ENCODE measurements around the gene PLA2G7. TPM values are rescaled to one million over a fixed set of nuclear protein-coding genes. Genes with fewer than 3 reads are reported as not detected.

The PLA2G7 gene
- total and polyA plus RNA-seq, 2 donors from 2014 or later, result 1.9 TPM; not detected in 1

DNA sequence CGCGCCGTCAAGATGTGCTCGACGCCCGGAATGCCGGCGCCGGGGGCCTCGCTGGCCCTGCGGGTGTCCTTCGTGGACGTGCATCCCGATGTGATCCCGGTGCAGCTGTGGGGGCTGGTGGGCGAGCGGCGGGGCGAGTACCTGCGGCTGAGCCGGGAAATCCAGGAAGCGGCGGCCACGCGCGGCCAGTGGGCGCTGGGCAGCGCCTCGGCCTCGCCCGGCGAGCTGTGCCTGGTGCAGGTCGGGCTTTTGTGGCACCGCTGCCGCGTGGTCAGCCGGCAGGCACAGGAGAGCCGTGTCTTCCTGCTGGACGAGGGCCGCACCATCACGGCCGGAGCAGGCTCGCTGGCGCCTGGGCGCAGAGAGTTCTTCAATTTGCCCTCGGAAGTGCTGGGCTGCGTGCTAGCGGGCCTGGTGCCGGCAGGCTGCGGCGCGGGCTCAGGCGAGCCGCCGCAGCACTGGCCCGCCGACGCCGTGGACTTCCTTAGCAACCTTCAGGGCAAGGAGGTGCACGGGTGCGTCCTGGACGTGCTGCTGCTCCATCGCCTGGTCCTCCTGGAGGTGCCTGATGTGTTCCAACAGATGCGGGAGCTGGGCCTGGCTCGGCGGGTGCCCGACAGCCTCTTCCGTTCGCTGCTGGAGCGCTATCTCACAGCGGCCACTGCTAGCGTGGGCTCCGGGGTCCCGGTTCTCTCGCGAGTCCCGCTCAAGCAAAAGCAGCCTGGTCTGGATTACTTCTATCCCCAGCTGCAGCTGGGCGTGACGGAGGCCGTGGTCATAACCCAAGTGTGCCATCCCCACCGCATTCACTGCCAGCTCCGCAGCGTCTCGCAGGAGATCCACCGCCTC is 46.8 kb downstream of the PLA2G7 start:
- H3K4me3 ChIP-seq (ENCODE audit: low read length in 3 of 3), result no peak overlapping the region
- FAIRE-seq (no peak), DNase-seq (no peak)
- no peak overlapping the region for H3K9ac ChIP-seq (ENCODE audit: low read length in 3 of 3)
- H3K27ac ChIP-seq (ENCODE audit: low read depth in 2 of 2, low read length in 2 of 2), result no peak overlapping the region
- no peaks in the 10 kb centered on the region for H3K4me1 ChIP-seq (ENCODE audit: control insufficient read depth in 2 of 3, insufficient read depth in 2 of 3, low read depth in 1 of 3, low read length in 3 of 3)
- no peaks in the 10 kb centered on the region for H3K27me3 ChIP-seq (ENCODE audit: control insufficient read depth, insufficient read depth, low read length)
- H3K36me3 ChIP-seq (ENCODE audit: control insufficient read depth in 2 of 3, insufficient read depth in 3 of 3, low read length in 3 of 3), result peaks cover 0 to 3% (median 0%) of the 10 kb centered on the region in 3 donors
- H3K9me3 ChIP-seq (ENCODE audit: control insufficient read depth in 2 of 3, insufficient read depth in 1 of 3, low read length in 3 of 3), result no peaks in the 10 kb centered on the region
- intact Hi-C loops (cut with DNase I), result no loop called here
- TF ChIP-seq CTCF (IDR thresholded peaks at IDR 0.05; ENCODE audit: borderline replicate concordance, extremely low read depth, insufficient read depth), result no peak

DNA sequence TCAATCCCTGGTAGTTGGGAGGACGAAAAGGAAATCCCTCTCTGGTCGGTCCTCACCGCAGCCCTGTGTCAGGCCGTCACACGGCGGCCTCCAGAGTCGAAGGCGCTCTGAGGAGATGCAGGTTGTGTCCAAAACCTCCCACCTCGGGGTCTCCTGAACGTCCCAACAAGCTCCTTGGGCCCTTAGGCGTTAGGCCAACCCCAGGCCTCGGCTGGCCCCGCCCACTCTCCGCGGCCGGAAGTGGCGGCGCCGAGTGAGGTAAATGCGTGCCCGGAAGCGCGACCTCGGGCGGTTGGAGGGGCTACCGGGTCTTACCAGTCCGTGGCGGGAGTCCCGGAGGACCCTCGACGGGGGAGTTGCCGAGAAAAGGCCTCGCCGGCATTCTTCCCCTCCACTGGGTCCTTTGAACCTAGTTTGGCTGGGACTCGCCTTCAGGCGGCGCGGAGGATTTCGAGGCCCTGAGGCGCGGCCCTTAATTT is 47.5 kb downstream of the PLA2G7 start, which contains the start of gene TDRD6:
TDRD6 (plus strand) TSS at position 267 of the 479 bp plus-strand sequence. CDS start 244 bp downstream, outside the sequence.
- Histone ChIP-seq H3K9me3 (ENCODE audit: control insufficient read depth in 2 of 3, insufficient read depth in 1 of 3, low read length in 3 of 3) (no peaks in the 10 kb centered on the region), H3K27ac (ENCODE audit: low read depth in 2 of 2, low read length in 2 of 2) (no peak within 1 kb of the TSS), H3K4me1 (ENCODE audit: control insufficient read depth in 2 of 3, insufficient read depth in 2 of 3, low read depth in 1 of 3, low read length in 3 of 3) (no peaks in the 10 kb centered on the region), H3K27me3 (ENCODE audit: control insufficient read depth, insufficient read depth, low read length) (no peaks in the 10 kb centered on the region), H3K9ac (ENCODE audit: low read length in 3 of 3) (no peak within 1 kb of the TSS), H3K4me3 (ENCODE audit: low read length in 3 of 3) (no peak within 1 kb of the TSS), H3K36me3 (ENCODE audit: control insufficient read depth in 2 of 3, insufficient read depth in 3 of 3, low read length in 3 of 3) (peaks cover 0 to 3% (median 0%) of the 10 kb centered on the region in 3 donors)
- TF ChIP-seq CTCF (IDR thresholded peaks at IDR 0.05; ENCODE audit: borderline replicate concordance, extremely low read depth, insufficient read depth), result no peak
- DNase-seq (peak in 2 of 5 donors; percentile 30 to 61), FAIRE-seq (no peak)
- intact Hi-C loops (cut with DNase I), result no loop called here

DNA sequence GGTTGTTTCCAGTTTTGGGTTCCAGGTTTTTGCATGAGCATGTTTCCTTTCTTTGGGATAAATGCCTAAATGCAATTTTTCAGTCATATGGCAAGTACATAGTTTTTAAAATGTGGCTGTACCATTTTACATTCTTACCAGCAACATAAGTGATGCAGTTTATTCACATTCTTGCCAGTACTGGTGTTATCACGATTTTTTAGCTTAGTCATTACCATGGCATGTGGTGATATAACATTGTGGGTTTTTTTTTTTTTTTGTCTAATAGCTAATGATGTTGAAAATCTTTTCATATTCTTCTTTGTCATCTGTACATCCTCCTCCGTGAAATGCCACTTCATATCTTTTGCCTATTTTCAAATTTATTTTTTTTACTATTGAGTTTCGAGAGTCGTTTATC is 50.4 kb downstream of the PLA2G7 start:
- FAIRE-seq, result no peak
- intact Hi-C loops (cut with DNase I), result no loop called here
- H3K27ac ChIP-seq (ENCODE audit: low read depth in 2 of 2, low read length in 2 of 2), result no peak overlapping the region
- DNase-seq, result no peak
- no peaks in the 10 kb centered on the region for H3K27me3 ChIP-seq (ENCODE audit: control insufficient read depth, insufficient read depth, low read length)
- no peak overlapping the region for H3K9ac ChIP-seq (ENCODE audit: low read length in 3 of 3)
- H3K4me3 ChIP-seq (ENCODE audit: low read length in 3 of 3), result no peak overlapping the region
- TF ChIP-seq CTCF (IDR thresholded peaks at IDR 0.05; ENCODE audit: borderline replicate concordance, extremely low read depth, insufficient read depth), result no peak
- no peaks in the 10 kb centered on the region for H3K9me3 ChIP-seq (ENCODE audit: control insufficient read depth in 2 of 3, insufficient read depth in 1 of 3, low read length in 3 of 3)
- peaks cover 0 to 3% (median 0%) of the 10 kb centered on the region in 3 donors for H3K36me3 ChIP-seq (ENCODE audit: control insufficient read depth in 2 of 3, insufficient read depth in 3 of 3, low read length in 3 of 3)
- no peaks in the 10 kb centered on the region for H3K4me1 ChIP-seq (ENCODE audit: control insufficient read depth in 2 of 3, insufficient read depth in 2 of 3, low read depth in 1 of 3, low read length in 3 of 3)
